DMS 273 (cell line): ENCODE data around the gene GJA3.

Source experiments
- DNase-seq: peaks from one replicate; lab custom pipeline; 2025; ENCODE audit not compliant: unreplicated experiment; lab: John Stamatoyannopoulos, UW

GJA3 gene

DNA sequence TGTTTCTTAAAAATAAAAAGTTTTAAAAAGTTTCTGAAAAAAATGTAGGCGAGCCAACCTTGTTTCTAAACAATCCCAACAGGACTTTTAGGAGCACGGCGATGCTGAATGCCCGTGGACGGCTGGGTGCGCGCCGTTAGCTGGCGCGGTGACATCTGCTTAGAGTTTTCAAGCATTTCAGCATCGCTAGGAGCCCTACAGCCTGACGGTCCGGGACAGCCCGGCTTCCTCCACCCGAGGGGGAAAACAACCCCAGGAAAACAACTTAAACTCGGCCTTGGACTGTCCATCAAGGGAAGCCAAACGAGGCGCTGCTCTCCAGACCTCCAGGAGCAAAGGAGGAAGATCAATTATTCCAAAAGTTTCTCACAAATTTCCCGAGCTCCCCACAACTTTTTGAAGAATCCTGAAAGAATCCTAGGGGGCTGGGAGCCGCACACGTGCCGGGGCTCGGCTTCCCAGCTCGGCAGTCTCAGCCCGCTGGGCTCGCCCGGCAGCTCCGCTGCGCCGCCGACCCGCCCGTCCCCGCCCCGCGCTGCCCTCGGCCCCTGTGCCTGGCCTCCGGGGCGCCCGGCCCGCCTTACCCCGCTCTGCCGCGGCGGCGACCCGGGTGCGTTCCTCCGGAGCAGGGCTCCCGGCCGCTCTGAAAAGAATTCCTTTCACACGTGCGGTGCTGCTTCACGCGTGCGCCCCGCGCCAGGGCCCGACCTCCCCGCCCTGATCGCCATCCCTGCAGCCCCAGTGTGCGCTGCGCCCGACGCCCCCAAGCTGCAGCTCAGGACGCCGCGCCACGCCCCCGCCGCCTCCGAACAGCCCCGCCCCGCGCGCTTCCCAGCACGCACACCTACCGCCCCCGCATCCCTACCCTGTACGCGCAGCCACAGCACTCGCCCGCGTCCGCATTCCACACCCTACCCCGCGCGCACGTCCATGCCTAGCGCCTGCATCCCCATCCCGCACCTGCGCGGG is at the start of gene GJA3:
GJA3 (minus strand) TSS at position 747 of the 969 bp plus-strand sequence. CDS start 17,764 bp downstream, outside the sequence.
- peak; percentile 68 for DNase-seq

DNA sequence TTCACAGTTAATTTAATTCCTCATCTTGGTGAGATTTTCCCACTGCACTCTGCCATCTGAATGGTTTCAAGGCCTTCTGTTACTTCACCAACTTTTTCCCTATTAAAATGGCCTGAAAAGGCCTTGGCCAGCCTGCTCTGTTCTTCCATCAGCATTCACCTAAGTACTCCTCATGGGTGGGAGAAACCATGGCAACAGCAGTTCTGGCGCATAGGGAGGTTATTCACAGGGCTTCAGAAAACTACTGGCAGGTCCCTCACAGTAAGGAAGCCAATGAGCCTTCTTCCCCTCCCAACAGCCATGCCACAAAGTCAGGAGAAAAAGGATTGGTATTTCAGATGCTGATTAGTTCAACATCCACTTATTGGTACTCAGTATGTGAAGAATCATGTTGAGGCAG is 49.1 kb upstream of the GJA3 start:
- DNase-seq: no peak

- no peak for DNase-seq
These were observed 45.9 kb upstream of the GJA3 start for GRCh38 chr13:20206698-20207235.

DNA sequence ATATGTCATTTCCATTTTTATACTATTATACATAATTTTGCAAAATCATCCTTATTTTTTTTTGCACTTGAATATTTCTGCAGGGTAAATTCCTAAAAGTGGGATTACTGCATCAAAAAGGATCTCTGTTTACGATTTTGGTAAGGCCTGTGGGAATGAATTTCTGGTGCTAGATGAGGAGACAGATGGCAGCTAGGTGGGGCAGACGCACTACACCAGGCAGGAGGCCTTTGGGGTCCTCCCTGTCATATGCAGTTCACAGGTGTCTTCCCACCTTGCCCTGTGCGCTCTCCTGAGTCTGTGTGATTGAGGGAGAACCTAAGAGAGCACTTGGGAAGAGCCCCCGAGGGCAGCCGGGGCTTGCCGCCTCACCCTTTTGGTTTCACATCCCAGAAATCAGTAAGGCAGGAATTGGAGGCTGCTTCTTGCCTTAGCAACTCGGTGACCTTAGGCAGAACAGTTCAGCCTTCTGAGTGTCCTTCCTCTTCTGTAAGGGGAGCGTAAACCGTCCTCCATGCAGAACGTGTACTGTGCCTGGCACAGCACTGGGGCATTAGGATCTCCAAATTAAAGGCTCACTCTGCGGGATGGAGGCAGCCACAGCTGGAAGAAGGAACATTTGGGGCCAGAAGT is 45.3 kb upstream of the GJA3 start:
- no peak for DNase-seq

GRCh38 chr13:20198781-20199180 is 37.9 kb upstream of the GJA3 start:
- DNase-seq: no peak

DNA sequence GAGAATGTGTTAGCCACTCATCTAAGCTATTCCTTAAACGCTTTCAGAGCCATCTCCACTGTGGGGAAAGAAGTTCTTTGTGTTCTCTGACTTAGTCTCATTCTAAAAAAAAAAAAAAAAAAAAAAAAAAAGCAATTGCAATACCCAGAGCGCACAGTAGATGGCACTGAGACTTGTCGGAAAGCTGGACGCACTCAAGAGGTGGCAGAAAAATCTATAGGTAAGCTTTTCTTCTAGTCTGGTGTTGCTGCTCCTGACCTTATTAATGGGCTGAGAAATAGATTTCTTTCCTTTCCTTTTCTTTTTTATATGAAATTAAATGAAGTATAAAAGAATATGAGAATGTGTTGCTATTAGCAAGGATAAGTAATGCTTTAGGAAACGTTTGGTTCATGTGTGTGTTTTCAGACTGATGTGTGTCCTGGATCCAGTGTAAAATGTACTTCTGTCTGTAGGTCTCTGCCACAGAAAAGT is 36.5 kb upstream of the GJA3 start:
- peak; percentile 53 for DNase-seq

- DNase-seq: no peak
These were observed 34.9 kb upstream of the GJA3 start for GRCh38 chr13:20195801-20196200.

DNA sequence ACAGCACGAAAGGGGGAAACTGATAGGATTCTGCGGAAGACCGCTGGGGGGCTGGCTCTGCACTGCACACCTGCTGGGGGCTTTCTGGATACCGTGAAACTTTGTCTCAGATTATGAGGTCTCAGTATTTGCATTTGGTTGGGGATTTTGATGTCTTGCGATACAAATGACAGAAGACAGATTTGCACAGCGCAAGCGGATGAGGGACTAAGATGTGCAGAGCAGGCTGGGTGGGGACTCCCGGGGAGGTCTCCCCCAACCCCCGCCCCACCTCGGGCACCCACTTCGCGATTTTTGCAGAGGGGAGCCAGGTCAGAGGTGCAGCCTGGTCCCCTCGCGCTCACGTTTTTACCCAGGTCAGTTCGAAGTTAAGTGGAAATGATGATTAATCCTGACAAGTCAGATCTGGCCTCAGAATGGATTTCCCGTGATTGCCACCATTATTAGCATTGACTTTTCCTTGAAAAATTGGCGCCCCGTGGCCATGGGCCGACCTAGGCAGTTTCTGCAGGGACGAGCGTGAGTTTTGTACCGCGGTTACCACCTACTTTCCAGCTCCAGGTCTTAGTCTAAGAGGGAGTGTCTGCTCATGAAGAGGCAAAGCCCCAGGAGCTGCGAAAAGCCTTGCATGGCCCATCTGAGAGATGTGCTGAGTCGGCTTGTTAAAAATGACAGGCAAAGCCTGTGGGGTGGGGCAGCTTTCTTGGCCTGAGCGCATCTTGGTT is 33.2 kb upstream of the GJA3 start:
- DNase-seq: no peak

GRCh38 chr13:20193162-20193906 is 32.5 kb upstream of the GJA3 start:
- DNase-seq: peak; percentile 7

GRCh38 chr13:20192836-20193161 is 31.9 kb upstream of the GJA3 start, which contains the start of gene GJB2:
Gene GJB2 (minus strand): TSS chr13:20192938. CDS start chr13:20189581, 3,357 bp downstream.
- DNase-seq: peak; percentile 15

GRCh38 chr13:20192158-20192835 is 31.4 kb upstream of the GJA3 start:
- DNase-seq: peak; percentile 31

GRCh38 chr13:20191311-20192157 is 30.7 kb upstream of the GJA3 start:
- DNase-seq: no peak

- DNase-seq: no peak
These were observed 29.8 kb upstream of the GJA3 start for GRCh38 chr13:20190481-20191310.

- no peak for DNase-seq
These were observed 29.2 kb upstream of the GJA3 start for GRCh38 chr13:20190076-20190475.

DNA sequence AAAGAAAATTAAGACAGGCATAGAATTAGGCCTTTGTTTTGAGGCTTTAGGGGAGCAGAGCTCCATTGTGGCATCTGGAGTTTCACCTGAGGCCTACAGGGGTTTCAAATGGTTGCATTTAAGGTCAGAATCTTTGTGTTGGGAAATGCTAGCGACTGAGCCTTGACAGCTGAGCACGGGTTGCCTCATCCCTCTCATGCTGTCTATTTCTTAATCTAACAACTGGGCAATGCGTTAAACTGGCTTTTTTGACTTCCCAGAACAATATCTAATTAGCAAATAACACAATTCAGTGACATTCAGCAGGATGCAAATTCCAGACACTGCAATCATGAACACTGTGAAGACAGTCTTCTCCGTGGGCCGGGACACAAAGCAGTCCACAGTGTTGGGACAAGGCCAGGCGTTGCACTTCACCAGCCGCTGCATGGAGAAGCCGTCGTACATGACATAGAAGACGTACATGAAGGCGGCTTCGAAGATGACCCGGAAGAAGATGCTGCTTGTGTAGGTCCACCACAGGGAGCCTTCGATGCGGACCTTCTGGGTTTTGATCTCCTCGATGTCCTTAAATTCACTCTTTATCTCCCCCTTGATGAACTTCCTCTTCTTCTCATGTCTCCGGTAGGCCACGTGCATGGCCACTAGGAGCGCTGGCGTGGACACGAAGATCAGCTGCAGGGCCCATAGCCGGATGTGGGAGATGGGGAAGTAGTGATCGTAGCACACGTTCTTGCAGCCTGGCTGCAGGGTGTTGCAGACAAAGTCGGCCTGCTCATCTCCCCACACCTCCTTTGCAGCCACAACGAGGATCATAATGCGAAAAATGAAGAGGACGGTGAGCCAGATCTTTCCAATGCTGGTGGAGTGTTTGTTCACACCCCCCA is 28.1 kb upstream of the GJA3 start:
- no peak for DNase-seq

- no peak for DNase-seq
These were observed 25.9 kb upstream of the GJA3 start for GRCh38 chr13:20186771-20187170.
